Activated CD4-positive, alpha-beta T cell treated with anti-CD3 and anti-CD28 coated beads, Interleukin-2, amount 50 U/mL, for 16 hours (primary cell): ENCODE measurements around the gene CCDC30.
"Not testable (repeated sequence)": the region's sequence is repeated elsewhere in the genome, so short reads cannot be mapped to it uniquely, and the experiment has no call there.

Source experiments
- DNase-seq: peaks from one replicate; pipeline ENCODE4 v3.0.0-alpha.2; 2020

CCDC30 gene

DNA sequence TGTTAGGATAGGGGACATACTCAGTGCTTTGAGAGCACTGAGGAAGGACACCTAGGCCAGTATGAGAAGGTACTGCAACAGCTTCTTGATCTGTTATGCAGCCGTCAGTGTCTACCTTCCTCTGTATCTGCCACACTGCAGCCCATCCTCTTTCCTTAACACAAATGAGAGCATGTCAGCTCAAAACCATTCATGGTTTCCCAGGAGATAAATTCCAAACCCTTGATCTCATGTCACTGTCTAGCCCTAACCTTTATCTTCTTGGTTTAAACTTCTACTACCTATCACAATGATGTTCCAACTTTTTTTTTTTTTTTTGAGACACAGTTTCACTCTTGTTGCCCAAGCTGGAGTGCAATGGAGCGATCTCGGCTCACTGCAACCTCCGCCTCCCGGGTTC, 8.7 kb upstream of the CCDC30 start:
- DNase-seq: no peak

DNA sequence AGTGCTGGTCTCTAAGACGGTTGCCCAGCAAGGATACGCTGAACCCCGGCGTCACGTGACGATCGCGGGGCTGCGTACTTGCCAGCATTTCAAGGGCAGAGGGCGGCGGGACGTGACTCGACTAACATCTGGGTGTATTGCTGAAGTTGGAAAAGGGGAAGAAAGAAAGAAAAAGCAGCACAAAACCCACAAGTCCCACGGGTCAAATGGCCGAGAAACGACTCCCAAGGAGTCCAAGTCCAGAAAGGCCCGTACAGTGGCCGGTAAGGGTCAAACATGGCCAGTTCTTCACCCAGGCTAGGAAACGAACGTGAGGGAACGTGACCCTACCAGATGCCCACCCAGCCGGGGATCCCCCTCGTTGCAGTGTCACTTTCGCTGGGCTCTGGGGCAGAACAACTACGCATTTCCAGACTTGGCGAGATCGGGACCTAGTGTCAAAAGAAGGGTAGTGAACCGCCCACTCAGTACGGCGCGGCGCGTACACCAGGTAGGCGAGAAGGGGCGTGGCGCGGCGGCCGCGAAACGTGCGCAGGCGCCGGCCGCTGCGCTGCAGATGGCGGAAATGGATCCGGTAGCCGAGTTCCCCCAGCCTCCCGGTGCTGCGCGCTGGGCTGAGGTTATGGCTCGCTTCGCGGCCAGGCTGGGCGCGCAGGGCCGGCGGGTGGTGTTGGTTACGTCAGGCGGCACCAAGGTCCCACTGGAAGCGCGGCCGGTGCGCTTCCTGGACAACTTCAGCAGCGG, 6.9 kb upstream of the CCDC30 start, which contains the start of the genes PPCS and ZMYND12:
TSS of gene PPCS (plus strand) at position 534 of the 744 bp plus-strand sequence. CDS start at position 557, 23 bp downstream.
TSS of gene ZMYND12 (minus strand) at position 13 of the 744 bp plus-strand sequence. CDS start 25 bp downstream, outside the sequence.
- DNase-seq: peak; percentile 91

DNA sequence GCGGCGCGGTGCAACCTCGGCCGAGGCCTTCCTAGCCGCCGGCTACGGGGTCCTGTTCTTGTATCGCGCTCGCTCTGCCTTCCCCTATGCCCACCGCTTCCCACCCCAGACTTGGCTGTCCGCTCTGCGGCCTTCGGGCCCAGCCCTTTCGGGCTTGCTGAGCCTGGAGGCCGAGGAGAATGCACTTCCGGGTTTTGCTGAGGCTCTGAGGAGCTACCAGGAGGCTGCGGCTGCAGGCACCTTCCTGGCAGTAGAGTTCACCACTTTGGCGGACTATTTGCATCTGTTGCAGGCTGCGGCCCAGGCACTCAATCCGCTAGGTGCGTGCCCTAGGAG, 6.4 kb upstream of the CCDC30 start:
- peak; percentile 72 for DNase-seq

DNA sequence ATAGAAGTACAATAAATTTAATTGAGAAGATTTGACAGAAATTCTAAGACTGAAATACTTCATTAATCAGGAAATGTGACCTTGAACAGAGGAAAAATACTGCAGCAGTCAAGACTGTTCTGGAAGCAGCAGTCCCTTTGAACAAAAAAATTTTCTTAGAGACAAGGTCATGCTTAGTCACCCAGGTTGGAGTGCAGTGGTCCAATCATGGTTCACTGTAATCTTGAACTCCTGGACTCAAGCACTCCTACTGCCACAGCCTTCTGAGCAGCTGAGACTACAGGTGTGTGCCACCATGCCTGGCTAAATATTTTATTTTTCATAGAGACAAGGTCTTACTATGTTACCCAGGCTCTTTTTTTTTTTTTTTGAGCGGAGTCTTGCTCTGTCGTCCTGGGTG, 1.9 kb upstream of the CCDC30 start:
- DNase-seq: no peak

DNA sequence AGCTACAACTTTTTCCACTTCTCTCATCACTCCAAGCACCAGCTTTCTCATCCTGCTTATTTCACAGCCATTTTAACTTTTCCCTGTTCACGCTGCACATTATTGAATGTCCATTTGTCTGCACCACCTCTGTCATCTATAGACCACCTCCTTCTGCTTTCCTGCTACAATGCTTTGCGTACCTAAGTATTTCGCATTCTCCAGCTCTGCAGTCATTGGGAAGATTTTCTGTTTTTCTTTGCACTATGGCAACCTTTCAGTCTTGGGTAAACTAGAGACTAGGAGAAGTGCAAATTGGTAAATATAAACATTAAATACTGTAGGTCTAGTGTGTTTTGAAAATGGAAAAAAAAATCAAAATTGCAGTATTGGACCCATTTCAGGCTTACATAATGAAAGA, 835 bp downstream of the CCDC30 start:
- no peak for DNase-seq

DNA sequence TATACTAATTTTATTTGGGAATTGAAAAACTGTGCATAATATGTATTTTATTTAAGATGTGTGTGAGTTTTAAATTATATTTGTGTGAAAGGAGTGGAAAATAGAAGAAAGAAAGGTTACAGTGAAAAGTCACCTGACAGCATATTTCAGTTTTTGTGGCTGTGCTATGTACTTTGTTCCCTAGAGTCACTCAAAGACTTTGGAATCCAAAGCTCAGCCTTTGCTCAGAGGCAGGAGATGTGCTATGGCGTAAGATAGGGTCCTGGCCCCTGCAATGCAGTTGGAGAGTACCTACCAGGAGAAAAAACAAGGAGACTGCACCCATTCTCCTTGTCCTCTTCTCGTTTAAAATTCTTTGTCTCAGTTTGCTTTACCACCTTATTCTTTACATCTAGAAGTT, 2.9 kb downstream of the CCDC30 start:
- no peak for DNase-seq

DNA sequence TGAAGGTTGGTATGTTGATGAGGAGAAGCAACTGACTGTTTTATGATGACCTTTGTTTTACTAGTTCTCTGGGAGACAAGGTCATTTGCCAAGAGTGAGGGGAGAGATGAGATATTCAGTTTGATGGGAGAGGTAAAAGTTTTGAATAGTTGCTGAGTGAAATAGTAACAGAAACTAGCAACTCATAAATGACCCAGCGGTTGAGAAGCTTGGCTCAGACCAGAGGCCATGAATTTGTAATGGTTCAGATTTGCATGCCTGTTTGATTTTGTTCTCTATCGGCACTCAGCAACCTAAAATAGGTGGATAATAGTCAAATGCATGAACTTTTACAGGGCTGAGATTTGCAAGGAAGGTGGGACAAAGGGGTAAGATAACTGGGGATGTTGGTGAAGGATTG, 6.6 kb downstream of the CCDC30 start:
- peak; percentile 5 for DNase-seq

DNA sequence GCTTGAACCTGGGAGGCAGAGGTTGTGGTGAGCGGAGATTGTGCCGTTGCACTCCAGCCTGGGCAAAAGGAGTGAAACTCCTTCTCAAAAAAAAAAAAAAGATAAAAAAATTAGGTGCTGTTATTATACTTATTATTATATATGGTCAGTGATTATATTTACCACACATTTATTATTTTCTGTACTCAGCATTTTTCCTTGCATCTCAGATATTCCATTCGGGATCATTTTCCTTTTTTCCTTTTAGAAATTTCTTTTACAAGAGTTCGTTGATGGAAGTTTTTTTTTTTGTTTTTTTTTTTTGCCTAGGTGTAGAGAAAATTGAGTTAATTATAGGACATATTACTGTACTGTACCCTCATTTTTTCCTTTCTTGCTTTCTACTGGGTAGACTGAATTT, 13.5 kb downstream of the CCDC30 start:
- no peak for DNase-seq

DNA sequence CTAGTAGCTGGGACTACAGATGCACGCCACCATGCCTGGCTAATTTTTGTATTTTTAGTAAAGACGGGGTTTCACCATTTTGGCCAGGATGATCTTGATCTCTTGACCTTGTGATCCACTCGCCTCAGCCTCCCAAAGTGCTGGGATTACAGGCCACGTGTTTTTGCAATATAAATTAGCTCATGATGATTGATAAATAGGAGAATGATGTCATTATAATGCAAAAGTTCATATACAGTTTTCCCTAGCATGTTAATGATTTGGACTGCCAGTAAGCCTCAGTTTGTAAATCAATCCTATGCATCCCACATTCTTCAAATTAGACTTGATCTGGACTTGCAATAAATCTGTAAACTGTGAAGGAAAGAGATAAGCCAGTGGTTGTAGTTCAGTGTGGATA, 14.3 kb downstream of the CCDC30 start:
- not testable (repeated sequence) for DNase-seq

DNA sequence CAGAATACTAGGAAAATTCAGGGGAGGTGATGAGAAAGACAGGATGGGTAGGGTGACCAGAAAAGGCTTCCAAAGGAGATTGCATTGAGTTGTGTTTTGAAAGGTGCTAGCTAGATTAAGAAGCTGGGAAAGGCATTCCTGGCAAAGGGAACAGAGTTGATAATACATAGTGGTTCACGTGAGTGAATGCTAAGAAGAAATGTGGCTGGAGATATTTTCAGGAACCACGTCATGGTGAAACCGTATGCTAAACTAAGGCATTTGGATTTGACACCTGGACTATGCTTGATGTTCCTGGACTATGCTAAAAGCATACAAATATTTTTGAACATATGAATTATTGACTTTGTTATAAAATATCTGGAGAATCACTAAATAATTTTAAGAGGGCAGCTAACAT, 14.7 kb downstream of the CCDC30 start:
- DNase-seq: no peak

DNA sequence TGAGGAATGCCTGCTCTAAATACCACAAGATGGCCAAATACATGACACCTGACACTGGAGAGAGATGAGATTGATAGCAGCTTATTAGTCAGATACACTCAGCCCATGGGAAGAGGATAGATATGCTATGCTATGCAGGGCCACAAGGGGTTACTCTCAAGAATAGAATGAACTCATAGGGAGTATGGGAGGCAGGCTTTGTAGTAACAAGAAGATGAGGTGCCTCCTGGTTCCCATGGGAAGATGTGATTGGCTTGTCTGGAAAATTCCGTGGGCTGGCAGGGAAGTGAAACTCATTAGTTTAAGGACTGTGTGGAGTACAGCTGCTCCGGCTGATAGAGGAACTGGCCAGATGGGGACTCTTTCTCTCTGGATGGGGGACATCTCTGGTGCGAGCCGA, 16.5 kb downstream of the CCDC30 start:
- DNase-seq: no peak

DNA sequence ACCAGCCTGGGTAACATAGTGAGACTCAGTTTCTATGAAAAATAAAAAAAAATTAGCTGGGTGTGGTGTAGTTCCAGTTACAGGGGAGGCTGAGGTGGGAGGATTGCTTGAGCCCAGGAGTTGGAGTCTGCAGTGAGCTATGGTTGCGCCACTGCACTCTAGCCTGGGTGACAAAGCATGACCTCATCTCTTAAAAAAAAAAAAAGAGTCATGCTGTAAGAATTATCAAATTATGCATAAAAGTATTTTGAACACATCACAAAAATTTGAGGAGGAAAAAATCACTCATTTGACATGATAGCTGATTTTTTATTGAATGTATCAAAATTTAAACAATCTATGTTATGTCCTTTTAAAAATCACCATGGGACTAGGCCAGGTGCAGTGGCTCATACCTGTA, 17.8 kb downstream of the CCDC30 start:
- DNase-seq: no peak

DNA sequence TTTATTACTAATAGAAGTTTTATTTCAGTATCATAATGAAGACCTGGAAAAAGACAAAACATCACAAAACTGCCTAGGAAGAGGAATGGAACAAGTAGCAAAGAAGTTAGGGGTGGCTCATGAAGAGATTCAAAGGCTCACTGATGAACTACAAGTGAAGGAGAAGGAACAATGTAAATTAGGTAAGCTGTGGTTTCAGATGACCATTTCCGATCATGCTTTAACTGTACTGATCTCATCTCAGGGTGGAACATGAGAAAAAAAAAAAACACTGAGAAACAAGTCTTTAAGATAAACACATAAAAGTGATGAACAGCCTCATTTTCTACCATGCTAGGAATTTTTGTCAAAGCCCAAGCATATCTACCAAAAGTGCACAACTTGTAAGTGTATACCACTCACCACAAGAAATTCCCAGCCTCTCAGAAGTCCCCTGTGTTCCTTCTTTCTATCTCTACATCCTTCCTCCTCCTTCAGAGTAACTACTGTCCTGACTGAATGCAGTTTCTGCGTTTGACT, 19.6 kb downstream of the CCDC30 start:
- no peak for DNase-seq

DNA sequence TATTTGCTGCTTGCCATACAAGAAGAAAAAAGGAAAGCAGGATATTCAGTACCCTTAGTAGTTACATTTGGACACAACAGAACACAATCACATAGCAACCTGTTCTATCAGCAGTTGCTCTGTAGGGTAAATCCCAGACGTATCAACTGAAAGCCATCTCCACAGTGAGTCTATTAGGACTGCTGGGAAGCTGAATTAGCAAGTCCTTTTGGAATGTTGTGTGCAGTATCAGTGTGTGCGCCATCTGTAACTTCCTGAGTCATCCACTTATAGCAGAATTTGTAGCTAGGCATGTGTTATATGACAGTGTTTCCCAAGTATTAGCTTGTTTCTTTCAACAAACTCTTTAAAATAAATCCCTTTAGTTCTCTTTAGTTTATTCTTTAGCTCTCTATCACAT, 21.3 kb downstream of the CCDC30 start:
- DNase-seq: no peak

DNA sequence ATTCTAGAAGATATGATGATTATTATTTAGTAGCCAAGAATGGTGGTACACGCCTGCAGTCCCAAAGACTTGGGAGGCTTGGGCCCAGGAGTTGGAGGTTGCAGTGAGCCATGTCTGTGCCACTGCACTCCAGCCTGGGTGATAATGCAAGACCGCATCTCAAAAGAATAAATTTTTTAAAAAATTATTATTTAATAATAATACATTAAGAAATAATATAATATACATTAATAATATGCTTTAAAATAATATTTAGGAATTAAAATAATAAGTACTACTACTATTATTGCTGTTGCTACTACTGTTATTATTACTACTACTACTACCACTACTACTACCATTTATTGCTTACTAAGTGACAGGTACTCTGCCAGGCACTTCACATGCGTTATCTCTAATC, 27.2 kb downstream of the CCDC30 start:
- DNase-seq: no peak

DNA sequence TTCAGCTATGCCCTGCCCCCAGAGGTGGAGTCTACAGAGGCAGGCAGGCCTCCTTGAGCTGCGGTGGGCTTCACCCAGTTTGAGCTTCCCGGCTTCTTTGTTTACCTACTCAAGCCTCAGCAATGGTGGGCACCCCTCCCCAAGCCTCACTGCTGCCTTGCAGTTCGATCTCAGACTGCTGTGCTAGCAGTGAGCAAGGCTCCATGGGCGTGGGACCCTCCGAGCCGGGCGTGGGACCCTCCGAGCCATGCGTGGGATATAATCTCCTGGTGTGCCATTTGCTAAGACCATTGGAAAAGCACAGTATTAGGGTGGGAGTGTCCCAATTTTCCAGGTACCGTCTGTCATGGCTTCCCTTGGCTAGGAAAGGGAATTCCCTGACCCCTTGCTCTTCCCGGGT, 38.9 kb downstream of the CCDC30 start:
- DNase-seq: not testable (repeated sequence)

DNA sequence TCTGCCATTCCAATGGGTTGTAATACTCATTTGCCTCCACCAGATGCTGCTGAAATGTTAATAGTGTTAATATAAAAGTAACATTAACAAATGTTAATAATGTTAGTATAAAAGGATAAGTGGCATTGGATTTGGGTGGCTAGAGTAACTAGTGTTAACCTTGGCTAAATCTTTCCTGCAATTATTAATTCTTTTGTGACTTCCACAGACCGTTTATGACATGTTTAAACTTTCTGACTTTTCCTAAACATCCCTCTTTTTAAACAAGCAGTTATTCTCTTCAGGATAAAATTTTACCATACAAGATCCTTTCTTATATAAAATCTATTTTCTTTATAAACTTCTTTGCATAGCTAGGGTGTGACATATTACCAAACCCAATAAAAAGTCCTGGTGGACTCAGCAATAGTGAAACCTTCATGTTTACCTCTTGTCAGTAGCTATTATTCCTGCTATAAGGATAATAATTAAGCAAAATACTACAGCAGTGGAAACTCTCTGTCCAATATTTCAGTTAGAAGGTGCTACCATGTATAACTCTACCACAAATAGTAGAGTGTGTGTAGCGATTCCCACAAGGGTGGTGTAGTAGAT, 41.5 kb downstream of the CCDC30 start:
- no peak for DNase-seq

DNA sequence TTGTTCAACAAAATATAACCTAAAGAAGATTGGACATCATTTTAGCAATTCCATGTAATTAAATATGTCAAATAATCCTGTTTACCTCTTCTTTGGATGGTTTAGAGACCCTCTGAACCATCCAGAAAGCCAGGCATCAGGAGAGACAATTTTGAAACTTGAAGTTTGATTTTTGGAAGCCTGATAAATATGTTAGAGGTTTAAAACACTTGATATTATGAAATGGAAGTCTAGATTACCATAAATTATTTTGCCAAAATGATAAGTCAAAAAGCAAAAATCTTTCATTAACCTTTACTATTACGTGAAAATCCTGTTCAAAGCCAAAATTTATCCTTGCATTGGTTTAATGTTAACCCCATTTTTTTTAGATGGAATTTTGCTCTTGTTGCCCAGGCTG, 43.5 kb downstream of the CCDC30 start:
- DNase-seq: no peak

DNA sequence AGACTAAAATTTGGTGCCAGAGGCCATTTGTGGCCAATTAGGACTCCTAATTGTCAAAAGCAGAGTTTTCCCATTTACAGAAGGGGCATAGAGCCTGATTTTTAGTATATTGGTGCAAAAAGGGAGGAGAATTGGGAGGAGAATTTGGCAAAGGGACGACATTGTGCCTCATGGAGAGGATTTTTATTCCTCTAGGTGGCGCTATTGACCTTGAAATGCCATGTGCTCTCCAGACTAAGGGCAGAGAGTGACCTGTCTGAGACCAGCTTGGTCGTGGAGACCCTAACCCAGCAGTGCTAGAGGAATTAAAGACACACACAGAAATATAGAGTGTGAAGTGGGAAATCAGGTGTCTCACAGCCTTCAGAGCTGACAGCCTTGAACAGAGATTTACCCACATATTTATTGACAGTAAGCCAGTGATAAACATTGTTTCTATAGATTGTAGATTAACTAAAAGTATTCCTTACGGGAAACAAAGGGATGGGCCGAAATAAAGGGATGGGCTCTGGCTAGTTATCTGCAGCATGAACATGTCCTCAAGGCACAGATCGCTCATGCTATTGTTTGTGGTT, 48.6 kb downstream of the CCDC30 start:
- DNase-seq: peak; percentile 26

DNA sequence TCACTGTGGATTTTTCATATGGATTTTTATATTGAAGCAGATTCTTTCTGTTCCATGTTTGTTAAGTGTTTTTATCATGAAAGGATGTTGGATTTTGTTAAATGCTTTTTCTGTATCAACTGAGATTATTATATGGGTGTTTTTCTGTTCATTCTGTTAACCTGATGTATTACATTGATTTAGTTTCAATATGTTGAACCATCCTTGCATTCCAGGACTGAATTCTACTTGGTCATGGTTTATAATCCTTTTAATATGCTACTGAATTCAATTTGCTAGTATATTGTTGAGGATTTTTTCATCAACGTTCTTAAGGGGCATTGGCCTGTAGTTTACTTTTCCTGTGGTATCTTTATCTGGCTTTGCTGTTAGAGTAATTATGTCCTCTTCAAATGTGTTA, 55.8 kb downstream of the CCDC30 start:
- DNase-seq: no peak

DNA sequence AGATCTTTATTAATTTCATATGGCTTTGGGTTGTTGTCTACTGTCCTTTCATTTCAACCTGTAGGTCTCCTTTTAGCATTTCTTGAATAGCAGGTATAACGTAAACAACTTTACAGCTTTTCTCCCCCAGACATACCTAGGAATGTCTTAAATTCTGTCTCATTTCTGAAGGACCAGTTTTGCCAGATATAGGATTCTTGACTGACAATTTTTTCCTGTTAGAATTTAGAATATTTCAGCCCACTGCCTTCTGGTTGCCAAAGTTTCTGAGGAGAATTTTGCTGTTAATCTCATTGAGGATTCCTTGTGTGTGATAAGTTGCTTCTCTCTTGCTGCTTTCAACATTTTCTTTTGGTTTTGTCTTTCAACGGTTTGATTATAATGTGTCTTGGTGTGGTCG, 60.1 kb downstream of the CCDC30 start:
- no peak for DNase-seq

DNA sequence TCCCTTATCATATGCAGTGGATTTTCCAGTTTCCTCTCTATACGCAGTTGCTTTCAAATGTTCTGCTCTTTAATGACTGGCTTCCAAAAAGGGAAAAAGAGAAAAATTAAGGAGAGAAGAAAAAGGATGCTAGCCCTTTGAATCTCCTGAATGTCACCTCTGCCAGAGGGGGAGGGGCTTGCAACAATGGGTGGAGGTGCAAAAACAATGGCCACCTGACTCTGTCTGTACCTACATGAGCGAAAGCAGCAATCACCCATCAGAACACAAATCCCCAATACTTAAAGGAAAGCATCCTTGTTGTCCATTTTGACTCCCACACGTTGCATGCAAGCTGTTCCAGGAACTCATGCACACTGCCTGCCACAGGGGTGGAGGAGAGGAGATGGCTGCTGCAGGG, 61.2 kb downstream of the CCDC30 start:
- no peak for DNase-seq

DNA sequence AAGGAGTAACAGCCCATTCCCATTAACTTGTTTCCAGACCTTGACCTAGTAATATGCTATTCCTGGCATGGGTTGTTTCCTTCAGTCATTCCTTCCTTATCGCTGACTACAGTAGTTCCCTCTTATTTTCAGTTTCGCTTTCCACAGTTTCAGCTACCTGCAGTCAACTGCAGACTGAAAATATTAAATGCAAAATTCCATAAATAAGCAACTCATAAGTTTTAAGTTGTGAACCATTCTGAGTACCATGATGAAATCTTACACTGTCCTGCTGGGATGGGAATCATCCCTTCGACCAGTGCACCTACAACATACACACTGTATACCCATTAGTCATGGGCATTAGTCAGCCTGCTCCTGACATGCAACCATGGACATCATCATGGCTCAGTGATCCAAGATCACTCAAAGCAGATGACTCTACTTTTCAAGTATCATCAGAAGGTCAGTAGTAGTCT, 66.7 kb downstream of the CCDC30 start:
- peak; percentile 2 for DNase-seq

DNA sequence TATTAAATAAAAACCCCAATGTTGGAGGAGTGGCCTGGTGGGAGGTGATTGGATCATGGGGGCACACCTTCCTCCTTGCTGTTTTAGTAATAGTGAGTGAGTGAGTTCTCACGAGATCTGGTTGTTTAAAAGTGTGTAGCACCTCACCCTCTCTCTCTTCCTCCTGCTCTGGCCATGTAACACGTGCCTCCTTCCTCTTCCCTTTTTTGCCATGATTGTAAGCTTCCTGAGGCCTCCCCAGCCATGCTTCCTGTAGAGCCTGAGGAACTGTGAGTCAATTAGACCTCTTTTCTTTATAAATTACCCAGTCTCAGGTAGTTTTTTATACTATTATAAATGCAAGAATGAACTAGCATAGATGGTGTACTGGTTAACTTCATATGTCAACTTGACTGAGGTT, 68.0 kb downstream of the CCDC30 start:
- no peak for DNase-seq
